ENCODE data around the gene PASK. TPM values are rescaled to one million over a fixed set of nuclear protein-coding genes. Genes with fewer than 3 reads are reported as not detected.

The PASK gene
- total RNA-seq, 1 experiment from 2014 or later = 9.0 TPM

DNA sequence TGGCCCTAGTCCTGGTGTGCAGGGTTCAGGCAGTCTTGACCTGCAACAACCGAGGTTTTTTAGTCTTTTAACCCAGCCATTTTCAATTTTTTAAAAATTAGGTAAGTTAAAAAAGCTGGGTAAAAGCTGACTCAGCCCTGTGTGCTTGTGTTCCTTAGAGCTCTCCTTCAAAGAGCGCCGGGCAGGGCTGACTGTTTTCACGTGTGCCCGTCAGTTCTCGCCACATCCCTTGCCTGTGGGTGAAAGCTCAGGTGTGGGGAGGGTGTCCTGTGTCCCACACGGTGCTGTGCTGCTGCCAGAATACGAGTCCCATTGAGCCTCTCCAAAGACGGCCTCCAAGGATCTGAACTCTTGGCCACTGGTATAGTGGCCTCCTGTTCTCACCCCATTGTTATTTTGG lies 33.9 kb upstream of the PASK start:
- no peak for DNase-seq (ENCODE audit: unreplicated experiment)
- BruUV-seq (replicated peaks) = no TSS peak
- H3K36me3 Mint-ChIP-seq (ENCODE audit: insufficient read depth, unreplicated experiment) = peaks cover 17% of the 10 kb centered on the region
- H3K27ac Mint-ChIP-seq (ENCODE audit: low read depth, unreplicated experiment) = no peak overlapping the region
- no peaks in the 10 kb centered on the region for H3K9me3 Mint-ChIP-seq (ENCODE audit: unreplicated experiment)
- H3K4me1 Mint-ChIP-seq (ENCODE audit: insufficient read depth, unreplicated experiment) = no peaks in the 10 kb centered on the region
- POLR2A ChIA-PET = no interaction called here
- H3K4me3 Mint-ChIP-seq (ENCODE audit: unreplicated experiment) = no peak overlapping the region
- no peaks in the 10 kb centered on the region for H3K27me3 Mint-ChIP-seq (ENCODE audit: insufficient read depth, unreplicated experiment)
- intact Hi-C loops (cut with micrococcal nuclease) = no loop called here
- CTCF ChIA-PET = no interaction called here
- TF ChIP-seq, protein P1, sequence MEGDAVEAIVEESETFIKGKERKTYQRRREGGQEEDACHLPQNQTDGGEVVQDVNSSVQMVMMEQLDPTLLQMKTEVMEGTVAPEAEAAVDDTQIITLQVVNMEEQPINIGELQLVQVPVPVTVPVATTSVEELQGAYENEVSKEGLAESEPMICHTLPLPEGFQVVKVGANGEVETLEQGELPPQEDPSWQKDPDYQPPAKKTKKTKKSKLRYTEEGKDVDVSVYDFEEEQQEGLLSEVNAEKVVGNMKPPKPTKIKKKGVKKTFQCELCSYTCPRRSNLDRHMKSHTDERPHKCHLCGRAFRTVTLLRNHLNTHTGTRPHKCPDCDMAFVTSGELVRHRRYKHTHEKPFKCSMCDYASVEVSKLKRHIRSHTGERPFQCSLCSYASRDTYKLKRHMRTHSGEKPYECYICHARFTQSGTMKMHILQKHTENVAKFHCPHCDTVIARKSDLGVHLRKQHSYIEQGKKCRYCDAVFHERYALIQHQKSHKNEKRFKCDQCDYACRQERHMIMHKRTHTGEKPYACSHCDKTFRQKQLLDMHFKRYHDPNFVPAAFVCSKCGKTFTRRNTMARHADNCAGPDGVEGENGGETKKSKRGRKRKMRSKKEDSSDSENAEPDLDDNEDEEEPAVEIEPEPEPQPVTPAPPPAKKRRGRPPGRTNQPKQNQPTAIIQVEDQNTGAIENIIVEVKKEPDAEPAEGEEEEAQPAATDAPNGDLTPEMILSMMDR (IDR thresholded peaks at IDR 0.05; ENCODE audit: unreplicated experiment) = no peak

DNA sequence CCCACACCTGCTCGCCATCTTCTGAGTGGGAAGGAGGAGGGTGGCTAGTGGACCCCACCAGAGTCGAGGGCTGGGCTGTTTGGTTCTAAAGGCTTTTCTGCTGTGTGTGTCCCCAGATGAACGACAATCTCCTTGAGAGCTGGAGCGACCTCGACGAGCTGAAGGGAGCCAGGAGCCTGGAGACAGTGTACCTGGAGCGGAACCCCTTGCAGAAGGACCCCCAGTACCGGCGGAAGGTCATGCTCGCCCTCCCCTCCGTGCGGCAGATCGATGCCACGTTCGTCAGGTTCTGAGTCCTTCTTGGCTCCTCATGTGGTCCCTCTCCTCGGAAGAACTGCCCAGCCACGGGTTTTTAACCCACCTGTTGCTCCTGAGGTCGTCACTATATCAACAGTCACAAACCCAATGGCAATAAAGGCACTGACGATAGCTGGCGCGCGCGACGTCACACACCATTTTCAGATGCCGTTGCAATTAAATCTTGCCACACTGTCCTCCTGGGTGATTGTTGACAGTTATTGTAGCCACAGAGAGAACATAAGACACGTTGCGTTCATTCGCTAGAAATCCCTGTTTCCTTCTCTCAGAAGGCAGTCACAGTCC lies 33.4 kb upstream of the PASK start:
- Mint-ChIP-seq H3K4me3 (ENCODE audit: unreplicated experiment) (no peak overlapping the region), H3K36me3 (ENCODE audit: insufficient read depth, unreplicated experiment) (peaks cover 17% of the 10 kb centered on the region), H3K27ac (ENCODE audit: low read depth, unreplicated experiment) (no peak overlapping the region), H3K4me1 (ENCODE audit: insufficient read depth, unreplicated experiment) (no peaks in the 10 kb centered on the region), H3K27me3 (ENCODE audit: insufficient read depth, unreplicated experiment) (no peaks in the 10 kb centered on the region), H3K9me3 (ENCODE audit: unreplicated experiment) (no peaks in the 10 kb centered on the region)
- POLR2A ChIA-PET = no interaction called here
- intact Hi-C loops (cut with micrococcal nuclease) = no loop called here
- DNase-seq (ENCODE audit: unreplicated experiment) = no peak
- TF ChIP-seq, protein P1 (IDR thresholded peaks at IDR 0.05; ENCODE audit: unreplicated experiment) = no peak
- CTCF ChIA-PET = interaction anchor here (1.0 to 1.1 kb wide), 2 partner anchors 43 to 321 kb away, joined by 3 read pairs; no protein-coding TSS in a partner anchor
- no TSS peak for BruUV-seq (replicated peaks)

DNA sequence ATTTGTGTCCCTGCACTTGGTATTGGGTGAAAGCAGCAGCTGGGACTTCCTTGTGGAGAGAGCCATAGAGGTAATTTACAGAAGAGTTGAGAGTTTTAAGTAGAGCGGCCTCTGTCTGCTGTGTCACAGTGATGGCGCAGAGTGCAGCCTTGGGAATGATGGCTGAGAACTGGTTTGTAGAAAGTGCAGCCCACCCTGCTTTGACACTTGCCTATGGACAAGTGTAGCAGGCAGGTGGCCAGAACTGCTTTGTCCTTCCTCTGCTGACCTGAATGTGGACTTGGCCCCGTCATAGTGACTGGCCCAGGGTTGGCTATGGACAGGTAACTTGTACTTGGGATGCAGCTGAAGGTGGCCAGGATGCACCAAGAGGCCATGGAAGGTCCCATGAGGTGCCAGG lies 32.9 kb upstream of the PASK start:
- Mint-ChIP-seq H3K4me3 (ENCODE audit: unreplicated experiment) (no peak overlapping the region), H3K9me3 (ENCODE audit: unreplicated experiment) (no peaks in the 10 kb centered on the region), H3K36me3 (ENCODE audit: insufficient read depth, unreplicated experiment) (peaks cover 19% of the 10 kb centered on the region), H3K27ac (ENCODE audit: low read depth, unreplicated experiment) (no peak overlapping the region), H3K4me1 (ENCODE audit: insufficient read depth, unreplicated experiment) (no peaks in the 10 kb centered on the region), H3K27me3 (ENCODE audit: insufficient read depth, unreplicated experiment) (no peaks in the 10 kb centered on the region)
- TF ChIP-seq, protein P1 (IDR thresholded peaks at IDR 0.05; ENCODE audit: unreplicated experiment) = no peak
- intact Hi-C loops (cut with micrococcal nuclease) = no loop called here
- CTCF ChIA-PET = interaction anchor here (1.0 to 1.1 kb wide), 2 partner anchors 43 to 320 kb away, joined by 3 read pairs; no protein-coding TSS in a partner anchor
- no TSS peak for BruUV-seq (replicated peaks)
- no peak for DNase-seq (ENCODE audit: unreplicated experiment)
- POLR2A ChIA-PET = no interaction called here

DNA sequence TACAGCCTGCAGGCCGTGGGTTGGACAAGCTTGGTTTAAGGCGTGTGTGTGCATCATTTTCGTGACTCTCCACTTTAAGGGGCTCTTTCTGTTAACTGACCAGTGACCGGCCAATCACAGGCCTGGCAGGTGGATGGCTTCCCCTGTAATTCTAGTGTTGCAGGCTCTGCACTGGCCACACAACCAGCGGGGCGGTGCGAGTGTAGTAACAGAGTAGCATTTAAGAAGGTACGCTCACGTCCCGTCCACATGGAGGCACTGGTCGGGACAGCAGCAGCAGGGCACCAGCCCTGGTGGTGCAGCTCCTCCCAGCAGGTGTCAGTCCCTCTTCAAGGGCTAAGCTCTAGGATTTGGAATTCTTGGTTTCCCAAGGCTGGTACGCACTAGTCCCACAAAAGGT lies 31.2 kb upstream of the PASK start:
- no peaks in the 10 kb centered on the region for H3K9me3 Mint-ChIP-seq (ENCODE audit: unreplicated experiment)
- ChIA-PET CTCF (no interaction called here), POLR2A (no interaction called here)
- no peaks in the 10 kb centered on the region for H3K27me3 Mint-ChIP-seq (ENCODE audit: insufficient read depth, unreplicated experiment)
- intact Hi-C loops (cut with micrococcal nuclease) = no loop called here
- H3K4me3 Mint-ChIP-seq (ENCODE audit: unreplicated experiment) = no peak overlapping the region
- no peak overlapping the region for H3K27ac Mint-ChIP-seq (ENCODE audit: low read depth, unreplicated experiment)
- BruUV-seq (replicated peaks) = no TSS peak
- H3K4me1 Mint-ChIP-seq (ENCODE audit: insufficient read depth, unreplicated experiment) = no peaks in the 10 kb centered on the region
- DNase-seq (ENCODE audit: unreplicated experiment) = no peak
- H3K36me3 Mint-ChIP-seq (ENCODE audit: insufficient read depth, unreplicated experiment) = peaks cover 30% of the 10 kb centered on the region
- TF ChIP-seq, protein P1 (IDR thresholded peaks at IDR 0.05; ENCODE audit: unreplicated experiment) = no peak
